NCI-H187 (cell line): Measurements from ENCODE around the gene DOCK3.
A peak's percentile ranks its signal among the peaks of the same experiment; 100 is the strongest.
"Not testable (repeated sequence)": the region's sequence is repeated elsewhere in the genome, so short reads cannot be mapped to it uniquely, and the experiment has no call there.

Source experiments
- DNase-seq, 2 experiments: peaks; one replicate each; lab custom pipeline; 2025; lab: John Stamatoyannopoulos, UW

Gene DOCK3

DNA sequence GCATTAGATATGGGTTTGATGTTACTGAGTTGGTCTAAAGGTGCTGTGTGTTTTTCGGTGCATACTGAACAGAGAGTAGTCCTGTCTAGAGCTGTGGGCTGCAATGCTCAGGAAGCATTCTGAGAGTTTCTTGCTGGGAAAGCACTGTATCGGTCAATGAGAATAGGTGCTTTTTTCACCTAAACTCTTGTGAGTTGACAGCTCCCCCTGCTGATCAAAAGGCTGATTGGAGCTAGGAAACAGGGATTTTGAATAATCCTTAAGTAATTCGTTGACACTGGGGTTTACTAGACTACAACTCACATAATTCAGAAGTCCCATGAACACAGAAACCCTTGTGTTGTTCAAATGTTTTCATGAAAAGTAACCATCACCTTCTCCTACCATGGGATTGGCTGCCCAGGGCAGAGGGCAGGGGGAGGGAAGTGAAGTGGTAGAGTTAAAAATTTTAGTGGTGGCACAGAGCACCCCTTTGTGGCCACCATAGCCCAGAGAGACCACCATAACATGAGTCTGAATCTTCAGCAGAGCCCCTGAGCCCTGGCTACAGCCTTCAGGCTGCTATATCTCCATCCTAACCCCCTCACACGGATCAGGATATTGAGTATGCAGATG lies 697.3 kb downstream of the DOCK3 start:
- no peak for DNase-seq

DNA sequence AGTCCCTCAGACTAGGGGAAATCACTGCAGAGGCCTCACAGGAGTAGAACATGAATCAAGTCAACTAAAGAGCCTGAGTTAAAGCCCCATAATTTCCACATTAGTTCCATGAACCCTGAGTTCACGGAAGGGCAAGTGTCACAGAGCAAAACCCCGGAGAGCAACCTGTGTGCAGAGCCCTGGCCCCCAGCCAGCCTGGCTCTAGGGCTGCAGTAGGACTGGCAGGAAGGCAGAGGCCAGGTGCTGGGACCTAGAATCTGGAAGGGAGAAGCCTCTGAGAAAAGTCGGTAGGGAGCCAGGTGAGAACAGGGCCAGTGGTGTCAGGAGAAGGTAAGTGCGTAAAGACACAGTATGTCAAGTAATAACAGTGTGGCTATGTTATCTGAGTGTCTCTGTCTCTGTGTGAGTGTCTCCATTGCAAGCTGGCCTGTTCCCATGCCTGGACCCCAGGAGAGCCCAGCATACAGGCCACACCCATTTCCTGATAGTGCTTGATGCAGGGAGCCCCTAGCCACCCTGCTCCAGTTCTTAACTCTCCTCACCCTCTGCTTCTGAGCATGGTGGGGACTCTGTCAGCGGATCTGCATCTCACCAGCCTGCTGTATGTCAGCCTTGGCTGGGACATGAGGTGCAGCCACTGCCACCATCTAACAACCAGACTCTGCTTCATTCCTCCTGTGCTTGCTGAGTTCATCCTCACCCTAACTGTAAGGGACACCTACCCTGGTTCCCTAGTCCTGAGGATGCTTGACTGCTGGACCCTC lies 699.1 kb downstream of the DOCK3 start:
- DNase-seq, result no peak

DNA sequence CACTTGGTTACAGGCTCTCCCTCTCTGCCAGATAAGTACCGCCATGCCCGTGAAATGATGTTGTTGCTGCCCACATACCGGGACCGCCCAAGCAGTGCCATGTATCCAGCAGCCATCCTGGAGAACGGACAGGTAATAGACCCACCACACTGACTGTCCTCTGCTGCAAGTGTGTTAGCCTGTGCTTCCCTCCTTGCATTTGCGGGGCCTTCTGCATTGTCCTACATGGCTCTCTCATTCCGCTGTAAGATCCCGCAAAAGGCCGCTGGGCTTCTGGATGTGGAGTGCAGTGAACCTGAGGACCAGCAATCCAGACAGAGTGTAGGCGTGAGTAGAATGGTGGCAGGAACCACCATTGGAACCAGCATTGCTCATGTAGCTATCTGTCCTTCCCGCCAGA lies 699.7 kb downstream of the DOCK3 start:
- no peak for DNase-seq

DNA sequence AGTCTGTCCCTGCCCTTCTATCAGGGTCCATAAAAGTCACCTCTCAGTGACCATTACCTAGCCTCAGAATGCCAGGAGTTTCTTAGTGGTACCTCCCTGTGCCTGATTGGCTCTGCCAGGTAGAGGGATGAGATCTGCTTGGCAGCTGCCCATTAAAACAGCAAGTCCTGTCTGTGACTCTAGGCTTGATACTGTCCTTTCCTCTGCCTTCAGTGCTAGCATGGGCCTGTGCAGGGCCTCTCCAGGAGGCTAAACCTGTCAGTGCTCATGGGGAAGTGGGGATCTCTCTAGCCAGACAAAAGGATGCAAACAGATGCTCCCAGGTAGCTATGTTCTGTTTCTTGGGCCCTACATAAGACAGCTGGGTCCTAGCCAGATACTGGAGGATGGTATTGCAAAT lies 700.4 kb downstream of the DOCK3 start:
- DNase-seq, result no peak

DNA sequence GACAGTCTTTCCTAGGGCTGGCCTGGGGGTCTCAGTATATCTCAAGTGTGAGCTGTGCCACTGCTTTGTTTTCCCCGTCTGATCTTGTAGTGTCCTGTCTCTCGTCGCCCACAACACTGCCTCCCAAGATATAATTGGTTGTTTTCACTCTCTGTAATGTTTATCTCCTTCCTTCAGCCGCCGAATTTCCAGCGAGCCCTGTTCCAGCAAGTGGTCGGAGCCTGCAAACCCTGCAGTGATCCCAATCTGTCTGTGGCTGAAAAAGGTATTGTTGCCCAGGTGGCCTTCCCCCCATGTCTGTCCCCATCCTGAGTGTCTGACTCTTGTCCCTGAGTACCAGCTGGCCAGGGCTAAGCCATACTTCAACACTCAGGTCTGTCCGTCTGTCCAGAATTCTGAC lies 700.8 kb downstream of the DOCK3 start:
- no peak for DNase-seq

DNA sequence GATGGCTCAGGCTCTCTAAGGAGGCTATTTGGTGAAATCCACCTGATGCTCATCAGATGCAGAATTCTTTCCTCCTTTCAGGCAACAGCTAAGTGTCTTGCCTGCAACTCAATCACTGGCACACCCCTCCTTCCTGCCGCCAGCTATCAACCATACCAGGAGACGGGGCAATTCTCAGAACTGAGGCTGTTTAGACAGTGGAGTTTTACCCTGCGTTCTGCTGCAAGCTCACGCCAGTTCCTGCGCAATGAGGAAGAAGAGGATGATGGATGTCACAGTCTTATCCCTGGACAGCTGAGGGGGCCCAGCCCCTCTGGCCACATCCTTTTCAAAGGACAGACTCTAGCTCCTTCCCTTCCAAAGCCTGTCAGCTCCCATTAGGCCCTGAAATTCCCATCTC lies 703.3 kb downstream of the DOCK3 start:
- no peak for DNase-seq

DNA sequence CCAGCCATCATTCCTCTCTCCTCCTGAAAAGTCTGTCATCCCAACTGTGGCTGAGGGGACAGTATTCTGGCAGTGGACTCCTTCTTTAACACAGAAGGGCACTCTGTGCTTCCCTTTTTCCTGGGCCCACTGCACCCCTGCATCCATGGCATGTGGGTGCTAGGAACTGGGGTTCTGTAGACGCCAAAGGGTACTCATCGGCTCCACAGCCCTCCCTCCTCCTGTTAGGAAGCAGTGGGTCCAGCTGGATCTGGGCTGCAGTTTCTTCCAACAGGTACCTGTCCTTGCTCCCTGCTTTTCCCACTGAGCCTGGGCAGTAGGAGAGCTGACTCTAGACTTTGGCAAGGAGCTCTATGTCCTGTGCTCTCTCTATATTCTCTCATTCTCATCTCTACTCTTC lies 704.0 kb downstream of the DOCK3 start:
- no peak for DNase-seq

DNA sequence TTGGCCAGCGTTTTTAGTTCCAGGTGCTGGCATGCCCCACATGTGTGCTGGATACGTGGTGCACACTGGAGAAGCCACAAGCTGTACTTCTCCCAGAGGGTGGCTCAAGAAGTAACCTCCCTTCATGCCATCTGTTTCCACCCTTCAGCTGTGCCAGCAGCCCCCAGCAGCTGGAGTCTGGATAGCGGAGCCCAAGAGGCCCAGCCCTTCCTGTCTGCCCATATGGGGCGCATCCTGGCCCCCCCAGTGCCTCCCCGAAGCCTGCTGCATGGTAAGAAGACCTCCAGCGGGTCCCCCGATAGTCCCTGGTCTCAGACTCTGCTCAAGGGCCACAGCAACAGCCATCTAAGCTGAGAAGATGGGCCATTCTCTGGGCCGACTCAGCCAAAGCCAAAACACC lies 704.6 kb downstream of the DOCK3 start:
- DNase-seq, result no peak

DNA sequence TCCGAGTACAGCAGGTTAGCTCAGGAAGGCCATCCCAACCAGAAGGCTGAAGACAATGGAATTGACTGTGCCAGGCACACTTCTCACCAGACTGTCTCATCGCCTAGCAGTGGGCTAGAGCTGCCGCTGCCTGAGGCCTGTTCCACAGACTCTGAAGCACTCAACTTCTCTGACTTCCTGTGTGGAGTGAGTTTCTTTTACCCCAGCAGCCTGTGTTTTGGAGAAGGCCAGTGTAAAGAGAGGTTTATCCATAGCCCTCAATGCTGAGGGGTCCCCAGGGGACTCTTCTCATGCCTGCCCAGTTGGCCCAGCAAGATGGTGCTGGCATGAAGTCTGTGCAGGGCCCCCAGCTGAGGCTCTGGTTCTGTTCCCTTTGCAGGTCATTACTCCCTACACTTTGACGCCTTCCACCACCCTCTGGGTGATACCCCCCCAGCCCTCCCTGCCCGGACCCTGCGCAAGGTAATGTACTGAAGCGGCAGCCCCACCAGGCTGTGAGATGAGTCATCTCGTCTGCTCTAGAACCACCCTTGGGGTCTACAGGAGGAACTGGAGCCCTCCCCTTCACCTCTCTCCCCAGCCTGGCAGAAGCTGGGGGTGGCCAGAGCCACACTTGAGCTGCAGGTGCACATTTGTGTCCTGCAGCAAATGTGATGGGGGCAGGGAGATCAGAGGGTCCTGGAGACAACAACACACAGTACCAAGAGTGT lies 705.2 kb downstream of the DOCK3 start:
- DNase-seq, result no peak

DNA sequence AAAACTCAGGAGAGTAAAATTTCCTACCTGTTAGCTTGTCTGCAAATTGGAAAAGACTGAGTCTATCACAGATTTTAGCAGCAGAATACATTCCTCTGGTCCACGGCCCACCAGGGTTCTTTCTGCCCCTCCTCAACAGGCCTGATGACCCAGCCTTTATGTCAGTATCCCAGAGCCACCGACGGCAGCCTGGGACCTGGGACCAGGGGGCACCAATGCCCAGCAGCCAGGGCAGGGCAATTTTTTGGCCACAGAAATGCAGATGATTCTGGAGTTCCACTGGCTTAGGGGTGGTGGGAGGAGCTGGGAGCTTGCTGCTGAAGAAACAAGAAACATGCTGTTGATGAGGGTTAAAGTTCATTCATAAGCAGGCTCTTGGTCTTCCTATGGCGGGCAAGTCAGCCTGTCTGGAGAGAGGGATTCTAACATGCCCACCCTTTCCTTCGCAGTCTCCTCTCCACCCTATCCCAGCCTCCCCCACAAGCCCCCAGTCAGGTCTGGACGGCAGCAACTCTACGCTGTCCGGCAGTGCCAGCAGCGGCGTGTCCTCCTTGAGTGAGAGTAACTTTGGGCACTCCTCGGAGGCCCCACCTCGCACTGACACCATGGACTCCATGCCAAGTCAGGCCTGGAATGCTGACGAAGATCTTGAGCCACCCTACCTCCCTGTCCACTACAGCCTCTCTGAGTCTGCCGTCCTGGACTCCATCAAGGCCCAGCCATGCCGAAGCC lies 706.0 kb downstream of the DOCK3 start:
- DNase-seq, result no peak

DNA sequence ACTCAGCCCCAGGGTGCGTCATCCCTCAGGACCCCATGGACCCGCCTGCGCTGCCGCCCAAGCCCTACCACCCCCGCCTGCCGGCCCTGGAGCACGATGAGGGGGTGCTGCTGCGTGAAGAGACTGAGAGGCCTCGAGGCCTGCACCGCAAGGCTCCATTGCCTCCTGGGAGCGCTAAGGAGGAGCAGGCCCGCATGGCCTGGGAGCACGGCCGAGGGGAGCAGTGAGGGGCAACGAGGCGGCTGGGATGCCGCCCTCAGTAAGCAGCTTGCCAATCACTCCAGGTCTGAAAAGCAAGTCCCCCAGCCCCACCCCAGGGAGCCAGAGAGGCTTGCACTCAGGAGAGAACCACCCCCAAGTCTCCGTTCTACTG lies 706.6 kb downstream of the DOCK3 start:
- DNase-seq, result no peak

DNA sequence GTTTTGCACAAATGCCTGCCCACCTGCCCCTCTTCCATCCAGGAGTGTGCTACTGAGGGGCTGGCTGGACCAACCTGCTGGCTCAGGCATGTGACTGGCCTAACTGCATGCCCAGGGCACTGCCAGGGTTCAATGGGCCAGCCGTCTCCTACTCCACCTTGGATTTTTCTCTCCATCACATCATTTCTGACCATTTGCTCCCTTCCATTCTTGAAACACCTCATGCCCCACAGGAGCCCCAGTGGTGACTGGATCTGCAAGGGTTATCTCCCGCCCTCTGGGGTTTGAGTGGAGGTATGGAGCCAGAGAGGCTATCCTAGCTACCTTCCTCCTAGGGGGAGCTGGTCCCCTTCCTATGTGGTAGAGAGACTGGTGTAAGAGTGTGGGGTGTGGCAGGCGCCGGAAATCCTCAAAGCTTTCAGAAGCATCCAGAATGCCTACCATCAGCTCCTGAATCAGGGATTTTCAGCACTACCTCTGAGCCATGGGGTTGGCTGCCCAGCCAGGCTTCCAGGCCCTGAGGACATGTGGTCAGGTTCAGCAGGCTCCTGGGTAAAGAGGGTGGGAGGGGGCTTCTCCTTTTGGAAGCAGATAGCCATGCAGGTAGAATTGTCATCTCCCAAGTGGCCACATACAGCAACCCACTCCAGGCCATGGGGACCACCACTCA lies 707.5 kb downstream of the DOCK3 start:
- DNase-seq, result no peak

DNA sequence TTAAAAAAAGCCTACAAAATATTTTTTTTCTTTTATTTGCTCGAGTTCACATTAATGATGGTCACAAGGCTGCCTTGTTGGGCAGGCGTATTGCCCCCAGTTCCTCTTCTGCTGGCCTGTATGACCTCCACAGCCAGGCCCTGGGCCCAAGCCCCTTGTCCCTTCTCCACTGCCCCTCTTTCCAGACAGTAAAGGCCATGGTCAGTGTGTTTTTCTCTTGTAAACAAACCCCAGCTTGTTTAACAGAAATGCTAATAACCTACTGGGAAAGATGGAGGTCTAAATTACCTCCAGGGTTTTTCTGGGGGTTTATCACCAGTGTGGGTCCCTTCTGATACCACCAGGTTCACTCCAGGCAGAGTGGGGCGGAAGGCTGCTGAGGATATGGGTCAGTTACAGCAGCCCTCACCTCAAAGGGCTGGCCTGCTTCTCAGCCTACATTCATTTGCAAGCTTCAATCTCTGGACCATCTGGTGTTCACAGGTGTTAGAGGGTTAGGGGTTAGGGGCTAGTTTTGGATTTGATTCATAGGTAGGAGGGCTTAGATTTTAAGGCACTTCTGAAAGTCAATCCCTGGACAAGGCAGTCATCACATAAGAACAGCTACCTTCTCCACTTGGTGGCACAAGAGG lies 708.3 kb downstream of the DOCK3 start:
- no peak for DNase-seq

DNA sequence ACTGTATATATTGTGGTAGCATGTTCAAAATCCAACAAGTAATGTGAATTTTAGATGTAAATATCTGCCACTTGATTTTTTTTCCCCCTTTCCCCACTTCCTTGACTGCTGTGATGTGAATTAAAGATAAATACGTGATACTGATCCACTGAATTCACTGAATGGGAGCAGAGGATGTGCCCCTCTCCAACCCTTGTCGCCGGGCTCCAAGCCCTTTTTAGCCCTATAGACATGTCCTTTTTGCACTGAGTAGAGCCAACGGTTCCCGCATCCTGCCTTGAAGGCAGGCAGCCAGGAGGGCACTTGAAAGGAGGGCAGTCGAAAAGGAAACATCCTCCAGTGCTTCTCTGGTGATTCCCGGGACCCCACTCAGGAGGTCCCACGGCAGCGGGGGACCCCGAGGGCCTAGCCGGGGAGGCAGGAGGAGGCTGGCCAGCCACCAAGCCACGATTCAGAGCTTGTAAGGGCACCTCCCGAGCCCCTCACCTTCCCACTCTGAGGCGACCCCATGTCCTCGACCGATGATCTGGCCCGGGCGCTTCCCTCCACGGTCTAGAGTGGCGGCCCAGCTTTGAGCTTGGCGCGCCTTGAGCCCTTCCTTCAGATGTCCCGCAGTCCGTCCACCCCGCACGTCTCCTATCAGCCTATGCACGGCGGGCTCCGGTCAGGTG lies 709.5 kb downstream of the DOCK3 start:
- no peak for DNase-seq

DNA sequence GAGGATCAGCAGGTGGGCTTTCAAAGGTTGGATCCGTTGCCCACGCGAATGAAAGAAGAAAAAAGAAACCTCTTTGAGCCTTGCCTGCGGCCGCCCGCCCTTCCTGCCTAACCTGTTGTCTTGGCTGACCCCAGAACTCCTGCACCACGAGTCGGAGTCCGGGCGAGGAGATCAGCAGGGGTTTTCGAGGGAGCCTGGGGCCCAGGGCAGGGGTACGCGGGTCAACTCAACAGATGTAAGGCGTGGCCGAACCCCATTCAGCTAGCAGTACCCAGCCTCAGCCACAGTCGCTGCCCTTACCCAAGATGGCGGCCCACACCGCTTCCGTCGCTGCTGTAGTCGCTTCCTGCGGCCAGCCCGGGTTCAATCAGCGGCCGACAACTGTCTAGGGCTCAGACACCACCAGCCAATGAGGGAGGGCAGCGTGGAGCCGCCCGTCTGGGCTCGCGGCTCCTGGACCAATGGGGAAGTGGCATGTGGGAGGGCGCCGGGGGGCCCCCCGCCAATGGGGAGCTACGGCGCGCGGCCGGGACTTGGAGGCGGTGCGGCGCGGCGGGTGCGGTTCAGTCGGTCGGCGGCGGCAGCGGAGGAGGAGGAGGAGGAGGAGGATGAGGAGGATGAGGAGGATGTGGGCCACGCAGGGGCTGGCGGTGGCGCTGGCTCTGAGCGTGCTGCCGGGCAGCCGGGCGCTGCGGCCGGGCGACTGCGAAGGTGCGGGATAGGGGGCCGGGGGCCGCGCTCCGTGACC lies 710.2 kb downstream of the DOCK3 start, which contains the start of gene MANF:
TSS of gene MANF (plus strand) at position 566 of the 748 bp plus-strand sequence. CDS start at position 618, 52 bp downstream.
- DNase-seq, result peak; percentile 60 to 81

DNA sequence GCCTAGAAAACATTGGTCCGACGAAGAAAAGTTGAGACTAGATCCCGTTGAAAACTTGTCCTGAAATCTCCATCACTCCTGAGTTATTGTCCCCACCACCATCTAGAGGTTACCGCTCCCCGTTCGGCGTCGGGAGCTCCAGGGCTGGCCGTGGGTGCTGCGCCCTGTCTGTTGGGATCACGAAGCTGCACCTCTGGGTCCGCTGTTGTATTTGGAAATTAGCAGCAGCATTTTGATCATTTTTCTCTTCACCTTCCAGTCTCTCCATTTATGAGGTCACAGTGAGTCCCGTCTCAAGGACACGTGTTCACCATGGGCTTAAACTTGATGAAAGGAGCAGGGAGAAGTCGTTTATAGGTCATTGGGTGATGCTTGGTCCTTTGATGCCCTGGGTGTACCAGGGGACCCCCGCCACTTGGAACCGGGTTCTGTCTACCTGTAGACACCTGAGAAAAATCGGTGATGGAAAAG lies 710.9 kb downstream of the DOCK3 start:
- DNase-seq, result no peak

DNA sequence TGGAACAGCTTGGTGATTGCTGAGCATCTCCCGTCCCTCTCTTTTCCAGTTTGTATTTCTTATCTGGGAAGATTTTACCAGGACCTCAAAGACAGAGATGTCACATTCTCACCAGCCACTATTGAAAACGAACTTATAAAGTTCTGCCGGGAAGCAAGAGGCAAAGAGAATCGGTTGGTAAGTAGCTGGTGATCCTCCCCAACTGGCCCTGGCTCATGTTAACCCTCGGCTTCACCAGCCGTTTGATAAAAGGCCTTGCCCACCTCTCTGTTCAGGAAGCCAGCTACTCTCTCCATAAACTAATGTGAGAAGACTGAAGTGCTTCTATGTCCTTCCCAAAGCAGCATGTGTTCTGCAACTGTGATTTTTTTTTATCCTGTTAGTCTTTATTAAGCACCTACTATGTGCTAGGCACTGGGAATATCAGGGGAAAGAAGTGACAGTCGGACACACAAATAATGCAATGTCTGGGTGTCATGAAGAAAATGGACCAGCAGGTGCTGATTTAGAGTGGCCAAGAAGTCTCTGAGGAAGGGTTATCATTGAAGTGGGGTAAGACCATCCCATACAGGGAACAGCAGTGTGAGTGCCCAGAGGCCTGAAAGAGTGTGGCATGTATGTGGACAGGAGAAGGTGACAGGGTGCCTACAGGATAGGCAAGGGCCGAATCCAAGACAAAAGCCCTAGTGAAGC lies 711.6 kb downstream of the DOCK3 start:
- no peak for DNase-seq

DNA sequence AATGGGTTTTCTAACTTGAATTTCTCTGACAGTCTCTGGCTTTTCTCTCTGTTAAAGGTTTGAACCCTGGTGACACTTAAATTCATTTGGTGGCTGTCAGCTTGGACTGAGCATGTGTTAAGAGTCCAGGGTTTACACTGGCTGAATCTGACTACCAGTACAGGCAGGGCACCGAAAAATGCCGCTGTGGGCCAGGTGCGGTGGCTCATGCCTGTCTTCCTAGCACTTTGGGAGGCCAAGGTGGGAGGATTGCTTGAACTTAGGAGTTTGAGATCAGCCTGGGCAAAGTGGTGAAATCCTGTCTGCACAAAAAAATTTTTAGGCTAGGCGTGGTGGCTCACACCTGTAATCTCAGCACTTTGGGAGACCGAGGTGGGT lies 712.1 kb downstream of the DOCK3 start:
- no peak for DNase-seq

DNA sequence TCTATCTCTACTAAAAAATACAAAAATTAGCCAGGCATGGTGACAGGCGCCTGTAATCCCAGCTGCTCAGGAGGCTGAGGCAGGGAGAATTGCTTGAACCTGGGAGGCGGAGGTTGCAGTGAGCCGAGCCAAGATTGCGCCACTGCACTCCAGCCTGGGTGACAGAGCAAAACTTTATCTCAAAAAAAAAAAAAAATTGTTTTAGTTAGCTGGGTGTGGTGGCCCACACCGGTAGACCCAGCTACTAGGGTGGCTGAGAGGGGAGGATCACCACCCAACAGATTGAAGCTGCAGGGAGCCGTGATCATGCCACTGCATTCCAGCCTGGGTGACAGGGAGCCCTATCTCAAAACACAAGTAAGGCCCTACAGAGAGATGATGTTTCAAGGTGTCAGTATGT lies 712.6 kb downstream of the DOCK3 start:
- DNase-seq, result not testable (repeated sequence)
